Breast epithelium (tissue), 3 donors: ENCODE data around the gene PPP6C.

ENCODE experiments used
- CTCF ChIP-seq, 3 donors: fragments of 450-650 bp; IDR thresholded peaks; one replicate each; pipeline ENCODE4 v1.5.1; 2016 to 2017; ENCODE audit warnings: antibody characterized with exemption in 3 of 3, mild to moderate bottlenecking in 3 of 3, moderate library complexity in 3 of 3
- POLR2A ChIP-seq: fragments of 450-650 bp; IDR thresholded peaks from one replicate; pipeline ENCODE4 v1.6.1; 2016; ENCODE audit warnings: antibody characterized with exemption, mild to moderate bottlenecking, moderate library complexity

DNA sequence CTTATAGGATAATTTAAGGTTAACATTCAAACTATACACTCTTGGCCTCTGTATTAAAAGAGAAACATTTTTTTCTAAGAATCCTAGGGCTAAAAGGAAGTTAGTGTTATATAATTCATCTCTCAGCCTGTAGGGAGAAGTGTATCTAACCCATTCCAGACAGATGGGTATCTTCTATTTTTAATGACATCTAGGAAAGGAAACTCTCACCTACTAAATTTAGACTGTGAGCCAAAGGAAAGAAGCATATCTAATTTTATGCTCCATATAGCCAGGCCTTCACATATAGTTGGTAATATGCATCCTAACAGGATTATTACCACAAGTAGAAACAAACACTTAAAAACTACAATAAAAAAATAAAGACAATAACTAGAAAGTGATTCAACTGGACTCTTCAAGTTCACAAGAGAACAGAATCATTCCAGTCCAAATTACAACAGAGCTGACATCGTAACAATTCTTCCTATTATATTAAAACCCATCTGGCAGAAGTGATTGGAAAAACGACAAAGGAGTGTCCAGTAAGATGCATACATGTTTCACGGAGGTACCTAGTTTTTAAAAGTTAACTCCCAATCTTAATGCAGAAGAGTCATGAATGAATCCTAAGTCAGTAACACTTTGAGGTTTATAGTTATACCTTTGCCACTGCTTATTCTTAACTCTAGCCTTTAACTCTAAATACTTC, 85.7 kb downstream of the PPP6C start:
- TF ChIP-seq POLR2A: no peak
- no peak for TF ChIP-seq CTCF (IDR thresholded peaks at IDR 0.05)
